ENCODE results near the gene SUCNR1. TPM values are rescaled to one million over a fixed set of nuclear protein-coding genes. Genes with fewer than 3 reads are reported as not detected.
"Not testable (repeated sequence)": the region's sequence is repeated elsewhere in the genome, so short reads cannot be mapped to it uniquely, and the experiment has no call there.

The SUCNR1 gene
- total RNA-seq, 2 experiments from 2014 or later, result not detected

DNA sequence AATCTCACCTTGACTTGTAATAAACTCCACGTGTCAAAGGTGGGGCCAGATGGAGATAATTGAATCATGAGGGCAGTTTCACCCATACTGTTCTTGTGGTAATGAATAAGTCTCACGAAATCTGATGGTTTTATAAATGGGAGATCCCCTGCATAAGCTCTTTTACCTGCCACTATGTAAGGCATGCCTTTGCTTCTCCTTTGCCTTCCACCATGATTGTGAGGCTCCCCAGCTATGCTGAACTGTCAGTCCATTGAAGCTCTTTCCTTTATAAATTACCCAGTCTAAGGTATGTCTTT, 45.5 kb downstream of the SUCNR1 start:
- Mint-ChIP-seq H3K36me3 (ENCODE audit: low read depth) (no peaks in the 10 kb centered on the region), H3K4me3 (no peak overlapping the region)

DNA sequence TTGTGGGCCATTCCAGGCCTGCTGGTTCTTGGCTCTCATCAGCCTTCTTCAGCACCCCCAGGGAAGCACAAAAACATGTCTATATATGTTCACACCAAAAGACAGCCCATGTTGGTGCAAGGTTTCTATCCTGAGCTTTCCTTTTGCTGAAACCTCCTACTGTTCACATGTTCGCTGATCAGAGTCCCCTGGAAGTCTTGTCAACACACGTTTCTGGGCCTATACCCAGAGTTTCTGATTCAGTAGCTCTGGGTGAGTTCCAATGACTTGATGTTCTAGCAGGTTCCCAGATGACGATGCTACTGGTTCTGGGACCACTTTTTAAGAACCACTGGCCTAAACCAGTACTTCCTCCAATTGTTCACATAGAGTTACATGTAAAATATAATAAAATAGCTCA, 46.0 kb downstream of the SUCNR1 start:
- Mint-ChIP-seq H3K27ac (no peak overlapping the region), H3K9me3 (no peaks in the 10 kb centered on the region), H3K4me3 (no peak overlapping the region), H3K27me3 (no peaks in the 10 kb centered on the region), H3K36me3 (ENCODE audit: low read depth) (no peaks in the 10 kb centered on the region), H3K4me1 (no peaks in the 10 kb centered on the region)
- CTCF ChIA-PET, result interaction anchor here (0.8 to 2.1 kb wide), 6 partner anchors 19 to 663 kb away, joined by 3 to 14 read pairs (median 4); no protein-coding TSS in a partner anchor
- DNase-seq, result no peak
- POLR2A ChIA-PET, result interaction anchor here (0.5 kb wide), 1 partner anchor 915 kb away, joined by 3 read pairs; no protein-coding TSS in a partner anchor

More for the DNA sequence above, 45.5 kb downstream of the SUCNR1 start:
- Mint-ChIP-seq H3K4me1 (no peaks in the 10 kb centered on the region), H3K27me3 (no peaks in the 10 kb centered on the region), H3K9me3 (no peaks in the 10 kb centered on the region), H3K27ac (no peak overlapping the region)
- DNase-seq, result no peak
- POLR2A ChIA-PET, result interaction anchor here (0.5 kb wide), 1 partner anchor 915 kb away, joined by 3 read pairs; no protein-coding TSS in a partner anchor
- CTCF ChIA-PET, result interaction anchor here (0.6 to 2.1 kb wide), 8 partner anchors 19 to 1229 kb away, joined by 3 to 14 read pairs (median 3); no protein-coding TSS in a partner anchor

GRCh38 chr3:151923901-151924300, 50.5 kb downstream of the SUCNR1 start:
- Mint-ChIP-seq H3K36me3 (ENCODE audit: low read depth) (no peaks in the 10 kb centered on the region), H3K9me3 (no peaks in the 10 kb centered on the region), H3K27me3 (no peaks in the 10 kb centered on the region), H3K4me1 (peaks cover 10% of the 10 kb centered on the region), H3K27ac (no peak overlapping the region), H3K4me3 (no peak overlapping the region)
- no peak for DNase-seq
- CTCF ChIA-PET, result no interaction called here
- POLR2A ChIA-PET, result no interaction called here

- peaks cover 10% of the 10 kb centered on the region for H3K4me1 Mint-ChIP-seq
- no peaks in the 10 kb centered on the region for H3K9me3 Mint-ChIP-seq
- ChIA-PET POLR2A (no interaction called here), CTCF (interaction anchor here (0.6 to 1.3 kb wide), 2 partner anchors 8 to 269 kb away, joined by 3 to 4 read pairs; no protein-coding TSS in a partner anchor)
- DNase-seq, result no peak
- no peak overlapping the region for H3K27ac Mint-ChIP-seq
- no peak overlapping the region for H3K4me3 Mint-ChIP-seq
- H3K36me3 Mint-ChIP-seq (ENCODE audit: low read depth), result no peaks in the 10 kb centered on the region
- H3K27me3 Mint-ChIP-seq, result no peaks in the 10 kb centered on the region
Observed at GRCh38 chr3:151924753-151925152, 51.3 kb downstream of the SUCNR1 start.

- Mint-ChIP-seq H3K27me3 (no peaks in the 10 kb centered on the region), H3K9me3 (no peaks in the 10 kb centered on the region), H3K27ac (no peak overlapping the region), H3K36me3 (ENCODE audit: low read depth) (no peaks in the 10 kb centered on the region), H3K4me1 (peaks cover 10% of the 10 kb centered on the region), H3K4me3 (no peak overlapping the region)
- DNase-seq, result peak; percentile 51
- ChIA-PET POLR2A (no interaction called here), CTCF (interaction anchor here (0.6 to 1.3 kb wide), 2 partner anchors 9 to 268 kb away, joined by 3 to 4 read pairs; no protein-coding TSS in a partner anchor)
Observed at GRCh38 chr3:151925419-151925818, 52.0 kb downstream of the SUCNR1 start.

GRCh38 chr3:151925876-151926275, 52.4 kb downstream of the SUCNR1 start:
- DNase-seq, result no peak
- Mint-ChIP-seq H3K4me1 (peaks cover 10% of the 10 kb centered on the region), H3K4me3 (no peak overlapping the region), H3K9me3 (no peaks in the 10 kb centered on the region), H3K27me3 (no peaks in the 10 kb centered on the region), H3K36me3 (ENCODE audit: low read depth) (no peaks in the 10 kb centered on the region), H3K27ac (no peak overlapping the region)
- ChIA-PET CTCF (no interaction called here), POLR2A (no interaction called here)

- Mint-ChIP-seq H3K4me1 (peaks cover 10% of the 10 kb centered on the region), H3K27ac (no peak overlapping the region), H3K36me3 (ENCODE audit: low read depth) (no peaks in the 10 kb centered on the region), H3K27me3 (no peaks in the 10 kb centered on the region), H3K9me3 (no peaks in the 10 kb centered on the region), H3K4me3 (no peak overlapping the region)
- no peak for DNase-seq
- ChIA-PET POLR2A (no interaction called here), CTCF (no interaction called here)
Observed at GRCh38 chr3:151926956-151927355, 53.5 kb downstream of the SUCNR1 start.

DNA sequence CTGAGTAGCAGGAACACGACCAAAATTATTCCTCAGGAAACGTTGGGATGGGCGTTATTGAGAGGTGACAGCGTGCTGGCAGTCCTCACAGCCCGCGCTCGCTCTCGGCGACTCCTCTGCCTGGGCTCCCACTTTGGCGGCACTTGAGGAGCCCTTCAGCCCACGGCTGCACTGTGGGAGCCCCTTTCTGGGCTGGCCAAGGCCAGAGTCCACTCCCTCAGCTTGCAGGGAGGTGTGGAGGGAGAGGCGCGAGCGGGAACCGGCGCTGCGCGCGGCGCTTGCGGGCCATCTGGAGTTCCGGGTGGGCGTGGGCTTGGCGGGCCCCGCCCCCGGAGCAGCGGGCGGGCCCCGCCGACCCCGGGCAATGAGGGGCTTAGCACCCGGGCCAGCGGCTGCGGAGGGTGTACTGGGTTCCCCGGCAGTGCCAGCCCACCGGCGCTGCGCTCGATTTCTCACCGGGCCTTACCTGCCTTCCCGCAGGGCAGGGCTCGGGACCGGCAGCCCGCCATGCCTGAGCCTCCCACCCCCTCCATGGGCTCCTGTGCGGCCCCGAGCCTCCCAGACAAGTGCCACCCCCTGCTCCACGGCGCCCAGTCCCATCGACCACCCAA, 54.6 kb downstream of the SUCNR1 start:
- H3K27me3 Mint-ChIP-seq; H3K27ac Mint-ChIP-seq; CTCF ChIA-PET; H3K9me3 Mint-ChIP-seq; H3K36me3 Mint-ChIP-seq (ENCODE audit: low read depth); DNase-seq; POLR2A ChIA-PET; H3K4me3 Mint-ChIP-seq: not testable (repeated sequence)
- H3K4me1 Mint-ChIP-seq, result peaks cover 10% of the 10 kb centered on the region

- no peaks in the 10 kb centered on the region for H3K4me1 Mint-ChIP-seq
- POLR2A ChIA-PET, result no interaction called here
- no peaks in the 10 kb centered on the region for H3K36me3 Mint-ChIP-seq (ENCODE audit: low read depth)
- no peak overlapping the region for H3K4me3 Mint-ChIP-seq
- no peak for DNase-seq
- H3K27ac Mint-ChIP-seq, result no peak overlapping the region
- CTCF ChIA-PET, result no interaction called here
- H3K27me3 Mint-ChIP-seq, result peaks cover 4% of the 10 kb centered on the region
- H3K9me3 Mint-ChIP-seq, result no peaks in the 10 kb centered on the region
Observed at GRCh38 chr3:151931171-151931570, 57.7 kb downstream of the SUCNR1 start.

DNA sequence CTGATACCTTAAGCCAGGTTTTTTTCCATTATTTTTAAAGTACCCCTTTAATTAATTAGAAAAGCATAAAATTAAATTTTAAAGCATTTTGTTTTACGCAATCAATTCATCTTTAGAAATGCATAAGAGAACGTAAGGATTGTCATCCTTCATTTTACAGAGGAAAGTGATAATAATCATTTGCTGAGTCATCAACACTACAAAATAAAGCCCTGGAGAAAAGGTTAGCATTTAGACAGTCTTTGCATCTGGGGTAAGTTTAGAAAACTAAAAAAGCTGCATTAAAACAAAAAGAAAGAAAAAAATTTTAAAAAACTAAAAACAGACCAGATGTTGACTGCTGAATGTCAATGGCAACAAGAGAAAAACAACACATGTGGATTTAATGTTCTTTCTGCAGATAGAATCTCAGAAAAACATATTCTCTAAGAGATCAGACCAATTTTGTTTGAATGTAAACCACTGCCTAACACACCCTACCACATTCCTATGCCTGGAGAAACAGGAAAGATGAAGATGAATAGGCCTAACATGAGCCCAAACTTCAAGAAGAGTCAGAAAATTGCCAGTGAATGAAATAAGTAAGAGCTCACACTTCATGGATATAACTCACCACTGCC, 59.9 kb downstream of the SUCNR1 start:
- Mint-ChIP-seq H3K9me3 (no peaks in the 10 kb centered on the region), H3K4me3 (no peak overlapping the region), H3K27ac (no peak overlapping the region), H3K4me1 (no peaks in the 10 kb centered on the region), H3K36me3 (ENCODE audit: low read depth) (no peaks in the 10 kb centered on the region), H3K27me3 (peaks cover 8% of the 10 kb centered on the region)
- CTCF ChIA-PET, result no interaction called here
- DNase-seq, result no peak
- POLR2A ChIA-PET, result no interaction called here

Other genes with a start within 250 kb of the SUCNR1 start
- gene AADACL2, start 139.7 kb upstream of the SUCNR1 start, total RNA-seq, result not detected
- not detected for gene AADAC, start 59.5 kb upstream of the SUCNR1 start, total RNA-seq

All from activated CD4-positive, alpha-beta memory T cell treated with anti-CD3 and anti-CD28 coated beads, Interleukin-2, amount 10 ng/mL, durations not matched to agents 7 days and 5 days (primary cell).